Measurements from ENCODE around the gene IQSEC1. TPM values are rescaled to one million over a fixed set of nuclear protein-coding genes. Genes with fewer than 3 reads are reported as not detected.
"Not testable (repeated sequence)": the region's sequence is repeated elsewhere in the genome, so short reads cannot be mapped to it uniquely, and the experiment has no call there.

IQSEC1 gene
- total RNA-seq, 1 donor: 135 TPM

DNA sequence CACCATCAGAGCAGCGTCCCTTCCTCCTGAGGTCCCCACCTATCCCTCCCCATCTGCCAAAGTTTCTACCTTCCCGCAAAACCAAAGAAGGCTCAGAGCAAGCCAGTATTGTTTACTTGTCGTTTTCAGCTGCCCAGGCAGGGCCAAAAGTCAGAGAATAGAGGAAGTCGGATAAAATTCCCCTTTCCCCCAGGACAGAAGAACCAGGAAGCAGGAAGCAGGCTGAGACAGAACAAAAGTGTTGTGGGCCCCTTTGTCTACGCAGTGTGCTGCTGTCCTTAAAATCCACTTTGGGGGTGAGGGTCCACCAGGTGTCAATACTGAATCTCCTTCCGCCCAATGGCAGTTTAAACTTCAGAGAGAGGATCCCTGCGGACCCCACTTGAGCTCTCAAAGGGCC lies 213.4 kb downstream of the IQSEC1 start:
- Histone ChIP-seq H3K4me3 (ENCODE audit: low read length) (no peak overlapping the region), H3K27me3 (ENCODE audit: insufficient read depth, low read length) (no peaks in the 10 kb centered on the region), H3K4me1 (ENCODE audit: insufficient read depth, low read length) (no peaks in the 10 kb centered on the region), H3K9me3 (ENCODE audit: low read depth, low read length) (no peaks in the 10 kb centered on the region)

DNA sequence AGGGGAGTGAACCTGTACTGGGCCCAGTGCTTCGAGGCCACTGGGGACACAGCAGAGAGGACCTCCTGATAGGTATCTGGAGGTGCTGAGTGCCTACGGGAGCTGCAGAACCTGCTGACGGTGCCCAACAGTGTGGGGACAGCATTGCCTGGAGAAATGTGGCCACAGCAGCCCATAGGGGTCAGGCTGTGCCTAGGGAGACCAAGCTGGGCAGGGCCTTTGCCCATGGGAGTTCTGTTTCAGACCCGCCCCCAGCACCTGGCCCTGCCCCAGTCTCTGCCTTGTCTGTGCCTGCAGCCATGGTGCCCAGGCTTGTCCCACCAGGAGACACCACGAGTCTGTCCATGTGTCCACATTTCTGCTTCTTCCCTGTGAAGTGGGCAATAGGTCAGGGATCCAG lies 216.6 kb downstream of the IQSEC1 start:
- no peaks in the 10 kb centered on the region for H3K9me3 ChIP-seq (ENCODE audit: low read depth, low read length)
- no peak overlapping the region for H3K4me3 ChIP-seq (ENCODE audit: low read length)
- no peaks in the 10 kb centered on the region for H3K4me1 ChIP-seq (ENCODE audit: insufficient read depth, low read length)
- no peaks in the 10 kb centered on the region for H3K27me3 ChIP-seq (ENCODE audit: insufficient read depth, low read length)

DNA sequence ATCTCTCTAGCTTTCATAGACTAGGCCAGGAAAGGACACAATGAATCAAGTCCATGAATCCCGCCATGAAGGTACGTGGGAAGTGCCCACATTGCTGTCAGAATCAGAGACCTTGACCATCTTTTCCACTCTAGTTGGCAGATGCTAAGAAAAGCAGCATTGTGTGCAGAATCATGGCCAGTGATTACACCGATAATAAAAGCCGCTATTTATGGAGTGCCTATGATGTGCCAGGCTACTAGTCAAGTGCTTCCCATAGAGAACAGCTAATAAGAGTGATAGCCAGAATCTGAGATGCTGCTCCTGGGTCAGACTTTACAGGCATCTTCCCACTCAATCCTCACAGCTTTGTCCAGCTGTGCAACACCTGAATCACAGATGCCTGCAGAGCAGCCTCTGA lies 218.7 kb downstream of the IQSEC1 start:
- no peak overlapping the region for H3K4me3 ChIP-seq (ENCODE audit: low read length)
- no peaks in the 10 kb centered on the region for H3K27me3 ChIP-seq (ENCODE audit: insufficient read depth, low read length)
- H3K9me3 ChIP-seq (ENCODE audit: low read depth, low read length): no peaks in the 10 kb centered on the region
- H3K4me1 ChIP-seq (ENCODE audit: insufficient read depth, low read length): no peaks in the 10 kb centered on the region

DNA sequence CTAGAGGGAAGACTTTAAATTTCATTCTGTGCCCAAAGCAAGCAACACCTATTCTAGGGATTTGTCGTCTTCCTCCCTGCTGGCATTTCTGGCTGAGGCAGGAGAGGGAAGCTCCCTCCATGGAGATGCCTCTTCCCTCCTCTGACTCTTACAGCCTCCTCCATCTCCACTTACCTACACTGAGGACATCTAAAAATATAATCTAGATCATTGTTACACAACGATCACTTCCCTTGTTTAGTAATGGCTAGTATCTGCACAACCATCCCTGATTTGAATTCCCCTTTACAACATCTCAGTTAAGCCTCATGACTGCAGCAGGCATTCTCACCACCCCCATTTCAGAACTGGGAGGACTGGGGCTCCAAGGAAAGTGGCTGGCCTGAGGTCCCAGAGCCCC lies 219.4 kb downstream of the IQSEC1 start:
- H3K27me3 ChIP-seq (ENCODE audit: insufficient read depth, low read length); H3K9me3 ChIP-seq (ENCODE audit: low read depth, low read length); H3K4me1 ChIP-seq (ENCODE audit: insufficient read depth, low read length); H3K4me3 ChIP-seq (ENCODE audit: low read length): not testable (repeated sequence)

DNA sequence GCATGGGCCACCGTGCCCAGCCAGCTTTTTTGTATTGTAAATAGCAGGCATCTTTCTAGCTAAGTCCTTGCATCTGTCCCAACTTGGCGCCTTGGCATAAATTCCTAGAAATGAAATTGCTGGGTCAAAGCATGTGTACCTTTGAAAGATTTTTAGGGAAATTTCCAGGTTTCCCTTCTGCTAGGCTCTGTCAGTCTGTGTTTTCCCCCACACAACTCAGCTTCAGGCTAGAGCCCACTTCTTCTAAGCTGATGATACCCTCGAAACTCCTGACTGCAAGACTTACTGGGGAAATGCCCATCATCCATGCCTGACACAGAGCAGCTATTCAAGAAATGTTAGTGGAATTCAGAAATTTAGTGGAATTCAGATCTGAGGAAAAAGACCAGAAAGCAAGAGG lies 221.0 kb downstream of the IQSEC1 start:
- Histone ChIP-seq H3K9me3 (ENCODE audit: low read depth, low read length) (no peaks in the 10 kb centered on the region), H3K4me1 (ENCODE audit: insufficient read depth, low read length) (no peaks in the 10 kb centered on the region)

More for the DNA sequence above, 221.0 kb downstream of the IQSEC1 start:
- no peaks in the 10 kb centered on the region for H3K27me3 ChIP-seq (ENCODE audit: insufficient read depth, low read length)
- no peak overlapping the region for H3K4me3 ChIP-seq (ENCODE audit: low read length)

Other genes starting within 250 kb of the IQSEC1 start
- gene RPL32, start 231.9 kb downstream of the IQSEC1 start, total RNA-seq: 2,127 TPM

Data from mononuclear cell (primary cell).